Fibroblast of lung (primary cell): ENCODE data around the gene ST6GALNAC6.

ENCODE experiments used
- EZH2 ChIP-seq: IDR thresholded peaks from 2 replicates; pipeline ENCODE4 v1.5.1; 2012; ENCODE audit warnings: low read length, control low read depth, mild to moderate bottlenecking; ENCODE audit errors: missing control alignments
- TF ChIP-seq, protein P1 (sequence below), 2 donors: IDR thresholded peaks in 1 of 2; conservative IDR thresholded peaks in 1 of 2; 1 replicate in 1 of 2; 2 replicates in 1 of 2; pipeline ENCODE4 v1.5.1; 2011 to 2012; ENCODE audit warnings: low read length in 2 of 2, control low read depth in 1 of 2, inconsistent platforms in 1 of 2, low read depth in 1 of 2, mild to moderate bottlenecking in 1 of 2

DNA sequence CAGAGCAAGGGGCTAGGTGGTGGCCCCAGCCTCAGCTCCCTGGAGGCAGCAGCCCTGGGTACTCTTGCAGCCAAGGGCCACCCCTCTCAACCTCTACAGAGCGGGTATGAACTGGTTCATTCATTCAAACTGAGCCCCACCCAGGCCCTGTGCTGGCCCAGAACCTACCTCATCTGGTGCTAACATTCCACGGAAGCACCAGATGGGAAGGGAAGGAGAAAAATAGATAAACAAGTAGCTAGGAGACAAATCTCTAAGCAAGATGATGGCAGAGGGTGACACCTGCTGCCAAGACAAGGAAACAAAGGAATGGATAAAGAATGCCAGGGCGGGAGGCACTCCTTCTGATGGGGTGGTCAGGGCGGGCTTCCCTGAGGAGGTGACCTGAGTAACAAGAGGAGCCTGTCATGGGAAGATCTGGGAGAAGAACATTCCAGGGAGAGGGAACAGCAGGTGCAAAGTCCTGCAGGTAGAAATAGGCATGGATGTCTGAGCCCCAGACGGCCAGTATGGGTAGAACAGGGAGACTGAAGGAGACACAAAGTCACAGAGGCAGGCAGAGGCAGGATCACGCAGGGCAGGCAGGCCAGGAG, 11.3 kb upstream of the ST6GALNAC6 start:
- TF ChIP-seq, protein P1, sequence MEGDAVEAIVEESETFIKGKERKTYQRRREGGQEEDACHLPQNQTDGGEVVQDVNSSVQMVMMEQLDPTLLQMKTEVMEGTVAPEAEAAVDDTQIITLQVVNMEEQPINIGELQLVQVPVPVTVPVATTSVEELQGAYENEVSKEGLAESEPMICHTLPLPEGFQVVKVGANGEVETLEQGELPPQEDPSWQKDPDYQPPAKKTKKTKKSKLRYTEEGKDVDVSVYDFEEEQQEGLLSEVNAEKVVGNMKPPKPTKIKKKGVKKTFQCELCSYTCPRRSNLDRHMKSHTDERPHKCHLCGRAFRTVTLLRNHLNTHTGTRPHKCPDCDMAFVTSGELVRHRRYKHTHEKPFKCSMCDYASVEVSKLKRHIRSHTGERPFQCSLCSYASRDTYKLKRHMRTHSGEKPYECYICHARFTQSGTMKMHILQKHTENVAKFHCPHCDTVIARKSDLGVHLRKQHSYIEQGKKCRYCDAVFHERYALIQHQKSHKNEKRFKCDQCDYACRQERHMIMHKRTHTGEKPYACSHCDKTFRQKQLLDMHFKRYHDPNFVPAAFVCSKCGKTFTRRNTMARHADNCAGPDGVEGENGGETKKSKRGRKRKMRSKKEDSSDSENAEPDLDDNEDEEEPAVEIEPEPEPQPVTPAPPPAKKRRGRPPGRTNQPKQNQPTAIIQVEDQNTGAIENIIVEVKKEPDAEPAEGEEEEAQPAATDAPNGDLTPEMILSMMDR (conservative IDR thresholded peaks at IDR 0.05 in 1 of 2, IDR thresholded peaks at IDR 0.05 in 1 of 2; ENCODE audit: low read depth in 1 of 2, low read length in 2 of 2): no peak
- no peak for TF ChIP-seq EZH2
